Right atrium auricular region (tissue), 2 donors: ENCODE data around the gene SULT1C3. TPM values are rescaled to one million over a fixed set of nuclear protein-coding genes. Genes with fewer than 3 reads are reported as not detected.

Experiments used
- DNase-seq: peaks from one replicate; pipeline ENCODE4 v3.0.0-alpha.2; 2019; ENCODE audit warnings: low spot score
- H3K27ac ChIP-seq, 2 donors: fragments of 200-600 bp; sonication (generic); 1 replicate in 1 of 2; 2 replicates in 1 of 2; pipeline ENCODE4 v1.5.1; 2016 to 2019
- H3K27me3 ChIP-seq, 2 donors: fragments of 200-600 bp; sonication (generic); one replicate each; pipeline versions ENCODE4 v1.5.1 to v1.6.0; 2017 to 2019
- H3K36me3 ChIP-seq: fragments of 200-600 bp; sonication (generic); one replicate; pipeline ENCODE4 v1.5.1; 2016
- H3K4me1 ChIP-seq, 2 donors: fragments of 200-600 bp; sonication (generic); one replicate each; pipeline versions ENCODE4 v1.5.1 to v1.6.0; 2017 to 2019
- H3K4me3 ChIP-seq, 2 donors: fragments of 200-600 bp; sonication (generic); 1 replicate in 1 of 2; 2 replicates in 1 of 2; pipeline ENCODE4 v1.5.1; 2017 to 2019; ENCODE audit warnings: mild to moderate bottlenecking in 1 of 2, moderate library complexity in 1 of 2
- H3K9me3 ChIP-seq, 2 donors: fragments of 200-600 bp; sonication (generic); one replicate each; pipeline ENCODE4 v1.5.1; 2019
- CTCF ChIP-seq, 2 donors: fragments of 200-600 bp; sonication (generic); IDR thresholded peaks; one replicate each; pipeline ENCODE4 v1.5.1; 2019; ENCODE audit warnings: antibody characterized with exemption in 2 of 2
- total RNA-seq, 2 donors: library from RNA; depleted of rRNA; stranded (reverse); fragments of >200 nt; gene quantifications; one replicate each; pipeline ENCODE4 v1.1.0, GENCODE V29; 2016

Gene SULT1C3
- total RNA-seq, 2 donors from 2014 or later: not detected

- Histone ChIP-seq H3K27me3 (no peaks in the 10 kb centered on the region), H3K4me1 (no peaks in the 10 kb centered on the region), H3K4me3 (no peak overlapping the region), H3K9me3 (peaks cover 0 to 8% of the 10 kb centered on the region in 2 donors), H3K27ac (no peak overlapping the region), H3K36me3 (no peaks in the 10 kb centered on the region)
- TF ChIP-seq CTCF (IDR thresholded peaks at IDR 0.05): no peak
- no peak for DNase-seq
These were observed 5.1 kb downstream of the SULT1C3 start for GRCh38 chr2:108244667-108245414.

GRCh38 chr2:108253106-108253505, 13.3 kb downstream of the SULT1C3 start:
- H3K4me1 ChIP-seq: no peaks in the 10 kb centered on the region
- no peak for TF ChIP-seq CTCF (IDR thresholded peaks at IDR 0.05)
- H3K27me3 ChIP-seq: no peaks in the 10 kb centered on the region
- DNase-seq: no peak
- H3K9me3 ChIP-seq: no peaks in the 10 kb centered on the region
- no peaks in the 10 kb centered on the region for H3K36me3 ChIP-seq
- no peak overlapping the region for H3K4me3 ChIP-seq
- no peak overlapping the region for H3K27ac ChIP-seq

GRCh38 chr2:108257757-108258331, 18.1 kb downstream of the SULT1C3 start:
- no peaks in the 10 kb centered on the region for H3K4me1 ChIP-seq
- H3K9me3 ChIP-seq: no peaks in the 10 kb centered on the region
- no peaks in the 10 kb centered on the region for H3K27me3 ChIP-seq
- no peak overlapping the region for H3K27ac ChIP-seq
- no peak overlapping the region for H3K4me3 ChIP-seq
- no peaks in the 10 kb centered on the region for H3K36me3 ChIP-seq
- TF ChIP-seq CTCF (IDR thresholded peaks at IDR 0.05): no peak
- no peak for DNase-seq

GRCh38 chr2:108260773-108261172, 21.0 kb downstream of the SULT1C3 start:
- no peak for TF ChIP-seq CTCF (IDR thresholded peaks at IDR 0.05)

GRCh38 chr2:108262036-108262435, 22.3 kb downstream of the SULT1C3 start:
- Histone ChIP-seq H3K36me3 (no peaks in the 10 kb centered on the region), H3K4me1 (no peaks in the 10 kb centered on the region), H3K4me3 (no peak overlapping the region), H3K9me3 (no peaks in the 10 kb centered on the region), H3K27ac (no peak overlapping the region), H3K27me3 (no peaks in the 10 kb centered on the region)
- no peak for DNase-seq
- TF ChIP-seq CTCF (IDR thresholded peaks at IDR 0.05): no peak

More at GRCh38 chr2:108260773-108261172, 21.0 kb downstream of the SULT1C3 start:
- no peak for DNase-seq
- H3K4me3 ChIP-seq: no peak overlapping the region
- no peaks in the 10 kb centered on the region for H3K4me1 ChIP-seq
- no peaks in the 10 kb centered on the region for H3K36me3 ChIP-seq
- no peaks in the 10 kb centered on the region for H3K27me3 ChIP-seq
- H3K9me3 ChIP-seq: no peaks in the 10 kb centered on the region
- no peak overlapping the region for H3K27ac ChIP-seq
